BJ (cell line): ENCODE measurements around the gene TNFRSF6B. TPM values are rescaled to one million over a fixed set of nuclear protein-coding genes. Genes with fewer than 3 reads are reported as not detected.

ENCODE experiments used
- CTCF ChIA-PET: fragments of 350-600 bp; formaldehyde crosslinking; extraction: SDS; loops from one replicate; lab custom pipeline; 2021; ENCODE audit warnings: antibody characterized with exemption, inconsistent platforms; lab: Yijun Ruan, JAX
- POLR2A ChIA-PET: fragments of 300-600 bp; sonication (Branson Sonifier 250); formaldehyde crosslinking; extraction: SDS; loops from one replicate; lab custom pipeline; 2021; ENCODE audit warnings: antibody characterized with exemption; lab: Charles Lee
- DNase-seq: peaks from one replicate; pipeline ENCODE4 v3.0.0-alpha.2; 2011; ENCODE audit warnings: low read depth
- H3K27me3 ChIP-seq: 2 replicates; pipeline ENCODE4 v1.6.0; 2011; ENCODE audit warnings: low read length; ENCODE audit not compliant: control insufficient read depth, insufficient read depth
- H3K36me3 ChIP-seq: 2 replicates; pipeline ENCODE4 v1.5.1; 2011; ENCODE audit warnings: low read length; ENCODE audit not compliant: control insufficient read depth, insufficient read depth
- H3K4me3 ChIP-seq: 2 replicates; pipeline ENCODE4 v1.5.1; 2011; ENCODE audit warnings: low read depth, mild to moderate bottlenecking, control low read depth, low read length
- CTCF ChIP-seq: IDR thresholded peaks from 2 replicates; pipeline ENCODE4 v1.5.1; 2011; ENCODE audit warnings: low read depth, mild to moderate bottlenecking, control low read depth, inconsistent platforms, low read length, moderate library complexity; ENCODE audit not compliant: insufficient read depth
- polyA plus RNA-seq: library from polyadenylated mRNA; depleted of rRNA; stranded (reverse); fragments of >200 nt; gene quantifications from 2 replicates; pipeline ENCODE4 v1.2.3, GENCODE V29; 2011

Gene TNFRSF6B
- polyA plus RNA-seq, 1 experiment: 3.2 TPM

- no peak for DNase-seq
- CTCF ChIA-PET: no interaction called here
- Histone ChIP-seq H3K4me3 (no peak overlapping the region), H3K36me3 (peaks cover 29% of the 10 kb centered on the region), H3K27me3 (no peaks in the 10 kb centered on the region)
- TF ChIP-seq CTCF: no peak
- POLR2A ChIA-PET: no interaction called here
Observed at GRCh38 chr20:63703976-63704748, 7.7 kb downstream of the TNFRSF6B start.

- peaks cover 29% of the 10 kb centered on the region for H3K36me3 ChIP-seq
- H3K27me3 ChIP-seq: no peaks in the 10 kb centered on the region
- CTCF ChIA-PET: no interaction called here
- no peak overlapping the region for H3K4me3 ChIP-seq
- no peak for TF ChIP-seq CTCF
- POLR2A ChIA-PET: no interaction called here
- DNase-seq: no peak
Observed at GRCh38 chr20:63704749-63705117, 8.3 kb downstream of the TNFRSF6B start.

- no peak for TF ChIP-seq CTCF
- Histone ChIP-seq H3K27me3 (no peaks in the 10 kb centered on the region), H3K36me3 (peaks cover 27% of the 10 kb centered on the region), H3K4me3 (no peak overlapping the region)
- POLR2A ChIA-PET: no interaction called here
- CTCF ChIA-PET: no interaction called here
- no peak for DNase-seq
Observed at GRCh38 chr20:63705232-63706026, 9.0 kb downstream of the TNFRSF6B start.

- DNase-seq: no peak
- no peaks in the 10 kb centered on the region for H3K27me3 ChIP-seq
- POLR2A ChIA-PET: no interaction called here
- CTCF ChIA-PET: no interaction called here
- peak overlapping the region; percentile 88 for H3K4me3 ChIP-seq
- H3K36me3 ChIP-seq: peaks cover 26% of the 10 kb centered on the region
- TF ChIP-seq CTCF: no peak
Observed at GRCh38 chr20:63706027-63706695, 9.7 kb downstream of the TNFRSF6B start.
